ENCODE results near the gene MAP2K1.
"Not testable (repeated sequence)": the region's sequence is repeated elsewhere in the genome, so short reads cannot be mapped to it uniquely, and the experiment has no call there.

MAP2K1 gene

GRCh38 chr15:66481107-66481856 lies 94.6 kb downstream of the MAP2K1 start:
- DNase-seq, result peak; percentile 73

GRCh38 chr15:66482539-66482938 lies 95.8 kb downstream of the MAP2K1 start:
- DNase-seq, result no peak

- DNase-seq, result peak; percentile 71
Observed at GRCh38 chr15:66483131-66483566, 96.4 kb downstream of the MAP2K1 start.

DNA sequence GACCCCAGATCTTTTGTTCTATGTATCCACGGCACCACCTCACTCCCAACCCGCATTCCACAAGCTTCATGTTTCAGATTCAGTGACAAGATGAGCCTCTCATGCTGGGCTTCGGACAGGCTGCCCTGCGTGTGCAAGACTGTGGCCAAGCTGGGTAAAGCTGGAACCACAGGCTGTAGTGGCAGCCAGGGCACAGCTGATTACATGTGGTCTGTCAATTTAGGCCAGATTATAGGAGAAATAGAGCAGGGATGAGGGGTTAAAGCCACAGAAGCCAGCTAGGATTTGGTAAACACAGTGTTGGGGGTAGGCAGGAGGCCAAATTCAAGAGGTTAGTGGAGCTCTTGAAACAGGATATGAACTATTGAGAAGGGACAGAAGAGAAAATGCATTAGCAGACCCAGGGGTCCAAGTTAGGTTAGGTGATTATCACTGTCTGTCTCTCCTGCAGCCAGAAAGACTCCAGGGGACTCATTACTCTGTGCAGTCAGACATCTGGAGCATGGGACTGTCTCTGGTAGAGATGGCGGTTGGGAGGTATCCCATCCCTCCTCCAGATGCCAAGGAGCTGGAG lies 97.9 kb downstream of the MAP2K1 start:
- no peak for DNase-seq

DNA sequence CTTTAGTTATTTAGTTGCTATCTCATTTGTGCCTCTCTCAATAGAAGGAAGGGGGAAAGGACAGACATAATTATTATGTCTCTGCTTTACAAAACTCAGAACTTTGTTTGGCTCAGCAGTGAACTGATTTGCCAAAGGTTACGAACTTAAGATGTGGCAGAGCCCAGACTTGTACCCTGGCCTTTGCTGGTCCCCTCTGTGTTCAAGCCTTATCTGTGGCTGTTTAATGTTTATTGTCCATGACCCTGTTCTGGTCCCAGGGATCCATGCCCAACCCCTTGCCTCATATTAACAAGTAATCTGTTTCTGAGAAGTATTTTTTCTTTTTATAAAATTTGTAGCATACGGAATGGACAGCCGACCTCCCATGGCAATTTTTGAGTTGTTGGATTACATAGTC lies 100.2 kb downstream of the MAP2K1 start:
- DNase-seq, result no peak

GRCh38 chr15:66488525-66488924 lies 101.8 kb downstream of the MAP2K1 start:
- no peak for DNase-seq

- no peak for DNase-seq
Observed at GRCh38 chr15:66489179-66489791, 102.6 kb downstream of the MAP2K1 start.

DNA sequence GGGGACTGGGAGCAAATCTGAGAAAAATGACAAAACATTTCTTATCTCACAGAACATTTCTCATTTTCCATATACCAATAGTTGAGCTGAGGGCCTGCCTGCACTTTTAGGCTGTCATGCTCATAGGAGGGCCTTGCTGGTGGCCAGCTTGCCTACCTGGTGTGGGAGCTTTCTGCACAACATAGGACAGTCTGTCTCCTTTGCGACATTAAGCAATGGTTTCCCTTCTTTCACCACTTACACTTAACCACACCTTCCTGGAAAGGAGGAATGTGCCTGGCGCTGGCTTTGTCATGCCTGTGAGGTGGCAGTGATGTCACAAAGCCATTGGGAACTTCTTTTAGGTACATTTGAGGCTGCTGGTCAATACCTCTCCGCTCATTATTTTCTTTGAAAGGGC lies 105.1 kb downstream of the MAP2K1 start:
- no peak for DNase-seq

GRCh38 chr15:66494262-66494661 lies 107.5 kb downstream of the MAP2K1 start:
- no peak for DNase-seq

- peak; percentile 57 for DNase-seq
Observed at GRCh38 chr15:66496951-66497501, 110.3 kb downstream of the MAP2K1 start.

- peak; percentile 98 for DNase-seq
Observed at GRCh38 chr15:66497502-66498455, 111.1 kb downstream of the MAP2K1 start, which contains the start of gene SNAPC5. Gene SNAPC5, minus strand, starts transcription at chr15:66497762. Its CDS starts 31 bp downstream, at chr15:66497731.

DNA sequence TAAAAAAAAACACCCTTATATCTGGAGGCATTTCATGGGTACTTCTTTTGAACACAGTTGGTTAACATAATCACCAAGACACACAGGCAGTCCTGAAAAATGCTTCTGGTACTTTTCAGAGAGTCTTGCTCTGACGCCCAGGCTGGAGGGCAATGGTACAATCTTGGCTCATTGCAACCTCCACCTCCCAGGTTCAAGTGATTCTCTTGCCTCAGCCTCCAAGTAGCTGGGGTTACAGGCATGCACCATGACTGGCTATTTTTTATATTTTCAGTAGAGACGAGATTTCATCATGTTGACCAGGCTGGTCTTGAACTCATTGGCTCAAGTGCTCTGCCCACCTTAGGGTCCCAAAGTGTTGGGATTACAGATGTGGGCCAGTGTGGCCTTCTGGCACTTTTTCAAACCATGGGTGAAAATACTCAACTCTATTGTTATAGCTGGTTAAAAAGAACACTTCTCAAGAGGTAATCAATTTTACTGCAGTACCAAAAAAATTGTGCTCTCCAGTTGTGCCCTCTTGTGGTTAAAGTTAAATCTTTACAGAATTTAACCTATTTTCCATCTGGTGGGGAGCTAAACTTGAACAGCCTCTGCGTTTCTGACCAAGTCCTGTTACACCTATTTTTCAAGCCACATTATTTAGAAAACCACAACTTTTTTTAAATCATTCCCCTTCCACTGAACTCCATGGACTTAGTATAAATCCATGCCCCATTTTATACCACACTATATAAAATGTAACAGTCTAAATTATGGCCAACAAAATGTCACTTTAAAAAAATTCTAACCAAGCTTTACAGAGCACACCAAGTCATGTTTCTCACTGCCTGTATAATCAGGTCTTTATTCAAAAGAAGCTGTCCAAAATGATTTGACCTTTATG lies 112.0 kb downstream of the MAP2K1 start:
- peak; percentile 76 for DNase-seq

GRCh38 chr15:66500346-66500745 lies 113.6 kb downstream of the MAP2K1 start:
- not testable (repeated sequence) for DNase-seq

GRCh38 chr15:66502491-66502890 lies 115.8 kb downstream of the MAP2K1 start:
- DNase-seq, result no peak

DNA sequence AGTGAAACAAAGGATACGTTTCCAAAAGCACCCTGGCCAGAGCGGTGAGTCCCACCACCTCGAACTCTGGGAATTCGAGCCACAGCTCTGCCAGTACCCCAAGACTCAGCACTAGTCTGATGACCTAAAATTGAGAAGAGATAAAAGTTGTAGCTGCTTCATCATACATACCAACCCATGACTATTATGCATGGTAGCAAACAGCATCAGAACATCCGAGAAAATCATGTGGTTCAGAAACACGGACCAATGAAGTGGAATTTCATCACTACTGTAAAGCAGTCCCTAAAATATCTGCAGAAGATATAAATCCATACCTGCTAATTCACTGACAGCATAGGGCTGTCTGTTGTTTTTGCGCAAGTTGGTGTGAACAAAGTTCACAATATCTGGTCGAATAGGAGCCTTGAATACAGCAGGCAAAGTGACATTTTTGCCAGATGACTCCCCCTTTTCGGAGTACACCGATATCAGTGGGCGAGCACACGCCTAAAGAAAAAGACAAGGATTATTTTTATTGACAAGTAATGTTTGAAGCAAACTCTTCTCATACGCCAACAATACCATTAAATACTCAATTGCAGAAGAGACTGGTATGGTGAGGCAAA lies 116.4 kb downstream of the MAP2K1 start:
- not testable (repeated sequence) for DNase-seq

GRCh38 chr15:66503780-66504562 lies 117.3 kb downstream of the MAP2K1 start:
- DNase-seq, result no peak

DNA sequence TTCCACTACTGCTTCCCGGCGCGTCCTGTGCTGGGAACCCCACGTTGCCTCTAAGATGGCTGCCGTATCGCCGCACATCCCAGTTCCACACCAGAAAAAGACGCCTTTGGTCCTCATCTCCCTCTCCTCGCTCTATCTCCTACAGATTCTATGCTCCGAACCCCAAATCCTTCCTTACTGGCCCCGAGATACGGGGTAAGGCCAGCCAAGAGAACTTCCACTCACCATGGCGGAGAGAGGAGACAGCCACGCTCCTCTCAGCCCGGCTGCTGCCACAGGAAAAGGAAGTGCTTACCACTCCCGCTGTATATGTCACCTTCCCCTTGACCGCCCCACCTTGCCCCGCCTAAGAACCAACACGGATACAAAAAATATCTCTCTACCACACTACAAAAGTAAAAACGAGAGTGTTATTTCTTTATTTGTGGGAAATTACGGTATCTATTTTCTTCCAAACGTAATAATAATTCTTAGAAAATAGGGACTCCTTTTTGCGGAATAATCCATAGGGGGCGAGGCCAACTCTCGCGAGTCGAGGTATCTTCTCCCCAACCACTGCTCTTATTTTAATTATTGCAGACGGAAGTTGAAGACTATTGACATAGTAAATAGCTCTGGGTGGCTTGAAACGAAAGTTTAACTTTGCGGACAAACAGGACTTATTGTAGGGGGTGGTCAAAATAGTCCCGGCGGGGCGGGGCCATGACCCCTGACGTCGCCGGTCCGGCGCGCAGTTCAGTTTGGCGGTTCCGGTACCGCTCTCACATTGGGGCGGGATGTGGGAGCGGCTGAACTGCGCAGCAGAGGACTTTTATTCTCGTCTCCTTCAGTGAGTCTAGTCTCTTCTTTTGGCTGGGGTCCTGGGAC lies 118.1 kb downstream of the MAP2K1 start, which contains the start of the genes RPL4 and ZWILCH:
Gene RPL4, minus strand, starts transcription at position 293 of the 867 bp plus-strand sequence. Its CDS starts 65 bp downstream, at position 228.
Gene ZWILCH, plus strand, starts transcription at position 764 of the 867 bp plus-strand sequence. Its CDS starts 13 bp downstream, at position 777.
- peak; percentile 94 for DNase-seq

- DNase-seq, result no peak
Observed at GRCh38 chr15:66505430-66505811, 118.7 kb downstream of the MAP2K1 start.

GRCh38 chr15:66505818-66506217 lies 119.1 kb downstream of the MAP2K1 start:
- peak; percentile 24 for DNase-seq

Data from hematopoietic multipotent progenitor cell treated with erythropoietin and hydrocortisone succinate and interleukin-3 and kit ligand, for 4 days (in vitro differentiated cells).